Cardiac septum (tissue), 1 donor: ENCODE measurements around the gene SMPX. TPM values are rescaled to one million over a fixed set of nuclear protein-coding genes. Genes with fewer than 3 reads are reported as not detected.

Experiments used
- DNase-seq: peaks from one replicate; pipeline ENCODE4 v3.0.0-alpha.2; 2020; ENCODE audit warnings: low spot score
- intact Hi-C: fragments of 100-400 bp; cut with DNase I; formaldehyde crosslinking; loops from one replicate; pipeline ENCODE4 v1.14.0; 2022
- total RNA-seq: library from RNA; stranded (reverse); fragmentation: NEBNext Ultra II Directional; extraction: Animal tissue kit (Norgen Biotek cat#: 25700); gene quantifications from one replicate; pipeline ENCODE4 v1.2.1, GENCODE V29; 2021
- donor health status: DM: no; HTN: no; CAD: no.

SMPX gene
- total RNA-seq, 1 donor from 2014 or later = 732 TPM

DNA sequence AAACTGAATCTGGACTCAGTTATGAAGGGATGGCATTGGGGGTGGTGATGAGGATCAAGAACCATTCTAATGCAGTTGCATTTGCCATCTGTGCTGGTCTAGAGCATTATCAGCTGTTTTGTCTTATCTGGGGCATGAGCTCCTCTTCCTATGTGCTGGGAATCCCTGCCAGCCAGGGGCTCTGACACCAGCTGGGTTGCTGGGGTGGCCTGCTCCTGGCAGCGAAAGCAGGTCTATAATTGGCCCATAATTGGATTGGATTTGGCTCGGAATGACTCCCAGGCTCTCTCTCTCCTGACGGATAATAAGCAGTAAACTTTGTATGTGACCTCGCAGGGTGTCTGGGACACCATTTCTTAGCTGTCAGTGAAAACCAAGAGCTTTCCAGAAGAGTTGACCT, 34.1 kb downstream of the SMPX start:
- DNase-seq = no peak
- intact Hi-C loops = no loop called here

GRCh38 chrX:21723084-21723483, 34.8 kb downstream of the SMPX start:
- intact Hi-C loops = no loop called here
- DNase-seq = no peak

DNA sequence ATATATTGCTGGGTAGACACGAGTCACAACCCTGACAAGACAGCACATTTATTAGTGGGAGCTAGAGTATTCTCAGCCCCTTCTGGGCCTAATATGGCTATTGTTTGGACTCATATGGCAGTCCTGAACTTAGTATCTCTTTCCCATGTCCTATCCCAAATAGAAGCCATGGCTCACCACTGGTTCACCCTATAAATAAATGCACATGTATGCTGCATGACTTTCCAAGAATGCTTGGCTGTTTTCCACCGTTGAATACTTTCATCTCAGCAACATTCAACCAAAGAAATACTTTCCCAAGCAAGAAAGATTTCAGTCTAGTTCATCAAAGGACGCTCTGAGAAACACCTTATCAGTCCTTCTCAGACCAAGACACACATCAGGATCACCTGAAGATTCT, 36.7 kb downstream of the SMPX start:
- DNase-seq = no peak
- intact Hi-C loops = no loop called here

- intact Hi-C loops = no loop called here
- DNase-seq = no peak
These were observed 39.3 kb downstream of the SMPX start for GRCh38 chrX:21718575-21718974.

DNA sequence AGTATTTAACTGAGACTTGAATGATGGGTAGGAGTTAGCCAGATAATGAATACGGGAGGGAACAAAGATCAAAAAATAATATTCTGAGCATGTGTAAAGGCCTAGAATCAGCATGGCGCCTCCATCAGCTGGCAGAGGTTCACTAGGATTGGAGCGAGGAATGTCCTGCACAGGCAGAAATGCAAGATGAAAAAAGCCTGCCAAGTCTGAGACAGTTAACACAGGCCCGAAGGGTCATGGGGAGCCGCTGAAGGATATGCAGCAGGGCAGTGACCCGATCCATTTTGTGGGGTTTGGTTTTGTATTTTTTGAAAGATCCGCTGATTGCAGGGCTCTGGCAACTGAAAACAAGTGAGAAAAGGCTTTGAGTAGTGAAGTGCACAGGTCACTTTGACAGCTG, 40.1 kb downstream of the SMPX start:
- intact Hi-C loops = no loop called here
- DNase-seq = no peak

DNA sequence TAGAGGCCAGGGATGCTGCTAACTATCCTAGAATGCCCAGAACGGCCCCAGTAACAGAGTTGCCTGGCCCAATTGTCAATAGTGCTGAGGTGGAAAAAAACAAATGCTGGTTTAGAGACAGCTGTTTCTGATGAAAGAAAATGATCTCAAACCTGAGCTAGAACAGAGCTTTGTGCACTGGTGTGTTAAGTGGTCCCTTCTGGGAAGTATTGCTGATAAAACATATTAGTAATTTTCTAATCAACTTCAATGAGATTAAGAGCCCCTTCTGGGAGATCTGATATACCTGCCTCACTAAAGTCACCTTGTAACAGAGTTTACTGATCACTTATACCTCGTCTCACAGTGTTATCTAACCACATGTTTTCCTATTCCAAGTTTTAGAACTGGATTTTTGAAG, 42.1 kb downstream of the SMPX start:
- intact Hi-C loops = no loop called here
- no peak for DNase-seq

- no peak for DNase-seq
- intact Hi-C loops = no loop called here
These were observed 42.6 kb downstream of the SMPX start for GRCh38 chrX:21715337-21715736.

DNA sequence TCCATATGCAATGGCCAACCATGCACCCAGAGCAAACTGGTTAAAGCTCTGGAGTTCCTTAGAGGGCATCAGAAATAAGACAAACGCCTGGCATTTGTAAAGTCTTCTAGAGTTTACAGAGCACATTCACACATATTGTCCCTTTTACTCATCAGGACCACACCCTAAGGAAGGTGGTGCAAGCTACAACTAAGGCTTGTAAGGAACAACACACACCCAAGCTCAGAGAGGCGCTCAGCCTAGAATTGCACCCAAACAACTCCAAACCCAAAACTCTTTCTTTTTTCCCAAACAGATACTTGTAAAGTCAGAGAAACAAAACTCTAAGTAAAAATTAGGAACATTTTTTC, 46.1 kb downstream of the SMPX start:
- no peak for DNase-seq
- intact Hi-C loops = loop anchor here (5.0 kb wide), 1 partner anchor 45 kb away; no protein-coding TSS in a partner anchor

DNA sequence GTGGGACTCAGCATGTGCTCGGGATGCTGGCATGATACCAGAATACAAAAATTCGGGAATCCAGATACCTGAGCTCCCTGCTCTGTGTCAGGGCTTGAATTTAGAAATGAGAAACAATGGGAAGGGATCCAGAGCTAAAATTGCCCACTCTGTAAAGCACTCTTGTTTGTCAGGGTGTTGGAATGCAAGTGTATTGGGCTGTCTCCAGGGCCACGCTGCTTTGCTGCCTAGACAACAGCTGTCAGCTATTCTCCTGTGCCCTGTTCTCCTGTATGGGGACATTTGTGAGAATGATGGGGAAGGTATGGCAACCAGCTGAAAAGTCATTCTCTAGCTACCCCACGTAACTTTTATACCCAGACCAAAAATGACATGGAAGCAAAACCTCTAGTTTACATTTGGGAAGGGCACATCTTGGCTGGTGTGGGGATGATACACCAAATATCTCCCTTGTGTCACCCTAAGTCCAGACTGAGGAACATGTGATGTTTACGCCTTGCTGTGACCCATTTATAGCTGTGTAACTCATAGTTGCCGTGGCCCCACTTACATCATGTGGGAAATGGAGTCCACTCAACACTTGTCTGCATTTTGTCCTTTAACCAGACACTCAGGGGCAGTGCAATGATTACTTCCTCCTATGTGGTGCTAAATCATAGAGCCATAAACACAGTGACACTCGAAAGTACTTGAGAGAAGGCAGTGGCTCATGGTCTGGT, 46.6 kb downstream of the SMPX start:
- DNase-seq = no peak
- intact Hi-C loops = loop anchor here (5.0 kb wide), 1 partner anchor 44 kb away; no protein-coding TSS in a partner anchor

- intact Hi-C loops = no loop called here
- DNase-seq = no peak
These were observed 49.8 kb downstream of the SMPX start for GRCh38 chrX:21708116-21708515.

DNA sequence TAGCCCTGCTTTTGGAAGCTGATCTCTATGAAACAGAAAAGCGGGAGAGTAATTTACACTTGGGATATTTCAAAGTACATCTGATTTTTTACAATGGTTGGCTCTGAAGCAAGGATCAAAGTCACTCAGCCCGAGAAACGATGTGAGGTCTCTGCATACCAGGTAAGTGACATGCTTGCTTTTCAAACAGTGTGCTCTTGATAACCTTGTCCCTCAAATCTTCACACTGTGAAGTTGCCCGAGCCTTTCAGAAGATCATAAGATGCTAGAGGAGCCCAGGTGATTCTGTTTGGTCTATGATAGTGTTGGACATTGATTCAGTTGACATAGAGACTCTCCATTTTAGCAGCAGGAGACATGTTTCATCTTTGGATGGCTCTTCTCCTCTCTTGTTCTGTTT, 52.7 kb downstream of the SMPX start:
- intact Hi-C loops = no loop called here
- DNase-seq = no peak

DNA sequence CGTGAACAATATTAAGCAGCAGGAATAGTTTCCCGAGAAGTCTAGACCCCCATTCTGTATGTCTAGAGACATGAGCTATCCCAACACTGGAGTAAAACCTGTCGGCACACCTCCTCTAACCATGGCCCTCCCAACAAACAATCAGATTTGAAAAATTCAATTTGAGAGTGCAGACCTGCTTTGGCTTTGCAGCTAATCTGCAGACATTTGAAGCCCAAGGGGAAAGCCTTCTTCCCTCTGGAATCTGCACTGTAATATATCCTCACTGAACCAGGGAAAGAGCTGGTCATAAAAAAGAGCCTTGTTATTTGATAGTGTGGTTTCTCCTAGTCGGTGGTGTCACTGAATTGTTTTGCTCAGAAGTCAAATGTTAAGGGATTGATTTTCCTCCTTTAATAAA, 55.2 kb downstream of the SMPX start:
- no peak for DNase-seq

DNA sequence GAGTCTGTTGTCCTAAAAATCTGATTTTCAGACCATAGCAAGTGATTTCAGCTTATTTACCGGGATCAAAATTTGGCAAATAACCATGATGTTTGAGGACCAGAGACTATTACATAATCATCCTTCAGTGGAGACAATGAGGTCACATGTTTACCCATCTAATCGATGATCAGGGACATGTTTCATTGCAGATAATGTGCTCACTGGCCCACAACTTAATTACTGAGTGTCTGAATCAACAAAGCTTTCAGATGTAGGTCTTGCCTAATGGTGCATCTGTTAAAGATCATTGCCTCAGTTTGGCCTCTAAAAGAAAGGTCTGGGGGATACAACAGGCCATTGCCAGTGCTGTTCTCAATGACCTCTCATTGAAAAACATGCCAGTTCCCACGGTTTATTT, 56.9 kb downstream of the SMPX start:
- intact Hi-C loops = no loop called here
- no peak for DNase-seq

More for the DNA sequence above, 55.2 kb downstream of the SMPX start:
- intact Hi-C loops = no loop called here

- no peak for DNase-seq
- intact Hi-C loops = no loop called here
These were observed 57.6 kb downstream of the SMPX start for GRCh38 chrX:21700275-21700674.

DNA sequence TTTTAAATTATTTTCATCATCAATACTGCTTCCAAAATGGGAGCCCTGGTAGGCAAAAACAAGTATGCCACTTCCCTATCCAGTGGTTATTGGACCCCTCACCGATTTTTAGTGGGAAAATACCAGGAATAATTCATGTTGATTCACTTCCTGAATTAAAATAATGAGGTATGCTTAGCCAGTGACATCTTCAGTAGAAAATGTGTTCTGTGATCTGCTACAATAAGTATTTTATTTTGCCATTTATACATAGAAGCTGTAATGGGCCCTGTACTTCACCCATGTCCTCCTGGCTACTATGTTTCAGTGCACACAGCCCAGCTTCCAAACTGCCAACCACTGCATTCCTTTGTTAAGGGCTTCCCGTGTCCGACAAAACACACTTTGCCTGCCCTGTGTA, 58.8 kb downstream of the SMPX start:
- intact Hi-C loops = no loop called here
- DNase-seq = no peak

- intact Hi-C loops = no loop called here
- no peak for DNase-seq
These were observed 59.6 kb downstream of the SMPX start for GRCh38 chrX:21698272-21698671.

DNA sequence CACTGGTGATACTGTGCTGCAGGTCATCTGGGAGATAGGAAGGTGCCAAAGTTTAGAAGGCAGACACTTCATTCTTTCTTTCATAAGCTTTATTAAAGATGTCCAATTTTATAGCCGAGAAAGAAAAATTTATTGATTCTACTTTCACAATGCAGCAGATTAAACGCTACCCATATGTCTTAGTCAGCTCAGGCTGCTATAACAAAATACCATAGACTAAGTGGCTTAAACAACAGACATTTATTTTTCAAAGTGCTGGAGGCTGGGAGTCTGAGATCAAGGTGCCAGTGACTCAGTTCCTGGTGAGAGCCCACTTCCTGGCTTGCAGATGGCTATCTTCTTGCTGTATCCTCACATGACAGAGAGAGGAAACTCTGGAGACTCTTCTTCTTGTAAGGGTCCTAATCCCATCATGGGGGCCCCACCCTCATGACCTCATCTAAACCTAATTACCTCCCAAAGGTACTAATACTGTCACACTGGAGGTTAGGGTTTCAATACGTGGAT, 66.4 kb downstream of the SMPX start:
- no peak for DNase-seq
- intact Hi-C loops = no loop called here

GRCh38 chrX:21683941-21684340, 74.0 kb downstream of the SMPX start:
- DNase-seq = no peak
- intact Hi-C loops = no loop called here

DNA sequence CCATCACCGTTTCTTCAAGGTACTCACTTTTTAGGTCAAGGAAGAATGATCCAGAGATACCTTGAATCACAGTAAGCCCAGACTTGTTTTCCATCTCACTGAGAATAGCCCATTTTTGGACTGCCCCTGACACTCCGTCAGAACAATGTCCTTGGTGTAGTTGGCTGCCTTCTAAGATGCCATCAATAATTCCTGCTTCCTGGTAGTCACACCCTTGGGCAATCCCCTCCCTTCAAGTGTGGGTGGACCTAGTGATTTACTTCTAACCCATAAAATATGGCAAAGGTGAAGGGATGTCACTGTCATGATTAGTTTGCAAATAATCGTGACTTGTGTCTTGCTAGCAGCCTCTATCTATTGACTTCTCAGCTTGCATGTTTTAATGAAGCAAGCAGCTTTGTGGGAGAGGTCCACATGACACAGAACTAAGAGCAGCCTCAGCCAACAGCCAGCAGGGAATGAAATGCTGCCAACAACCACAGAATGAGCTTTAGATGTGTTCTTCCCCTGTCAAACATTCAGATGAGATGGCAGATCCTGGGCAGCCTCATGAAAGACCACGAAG, 79.8 kb downstream of the SMPX start:
- intact Hi-C loops = no loop called here
- no peak for DNase-seq

DNA sequence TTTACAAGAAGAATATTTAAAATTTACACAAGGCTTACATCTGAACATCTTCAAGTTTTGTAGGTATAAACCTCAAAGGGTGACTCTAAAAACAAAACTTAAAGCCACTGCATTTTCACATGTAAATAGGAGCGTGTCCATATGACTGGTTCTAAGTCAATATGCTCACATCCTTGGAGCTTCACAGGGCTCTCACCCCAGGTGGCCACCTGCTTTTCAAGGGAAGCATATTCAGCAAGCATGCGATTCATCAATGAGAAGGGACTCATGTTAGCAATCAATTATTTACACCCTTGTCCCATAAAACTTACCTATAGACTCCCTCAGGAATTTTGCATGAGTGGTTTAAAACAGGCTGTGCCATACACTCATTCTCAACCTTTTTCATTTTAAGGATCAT, 82.0 kb downstream of the SMPX start:
- DNase-seq = no peak
- intact Hi-C loops = no loop called here

GRCh38 chrX:21674430-21675186, 83.3 kb downstream of the SMPX start:
- intact Hi-C loops = no loop called here
- DNase-seq = no peak
